Brain microvascular endothelial cell (primary cell): Measurements from ENCODE around the gene ACTR8.

Source experiments
- DNase-seq: peaks from one replicate; pipeline ENCODE4 v3.0.0-alpha.2; 2020
- H3K27ac ChIP-seq: fragments of 250-450 bp; sonication (Bioruptor Pico); 2 replicates; pipeline ENCODE4 v1.5.1; 2020; ENCODE audit warnings: mild to moderate bottlenecking, moderate library complexity
- H3K27me3 ChIP-seq: fragments of 250-450 bp; sonication (Bioruptor Pico); replicated peaks from 2 replicates; pipeline ENCODE4 v1.5.1; 2020; ENCODE audit warnings: mild to moderate bottlenecking
- H3K36me3 ChIP-seq: fragments of 250-450 bp; sonication (Bioruptor Pico); replicated peaks from 2 replicates; pipeline ENCODE4 v1.5.1; 2020; ENCODE audit warnings: mild to moderate bottlenecking
- H3K4me3 ChIP-seq: 2 replicates; pipeline ENCODE4 v1.5.1; 2011; ENCODE audit warnings: low read depth, mild to moderate bottlenecking, control low read depth, low read length, moderate library complexity
- in situ Hi-C: cut with HindIII; loops from 2 replicates; pipeline ENCODE4 v1.10.0; 2017; ENCODE audit warnings: low sequenced_read_pairs, low pct_ligation_motif_present
- TF ChIP-seq, protein P1 (sequence below): IDR thresholded peaks from 2 replicates; pipeline ENCODE4 v1.5.1; 2011; ENCODE audit warnings: low read depth, mild to moderate bottlenecking, moderate library complexity, low read length, control low read depth, inconsistent platforms; ENCODE audit errors: missing control alignments

Gene ACTR8

DNA sequence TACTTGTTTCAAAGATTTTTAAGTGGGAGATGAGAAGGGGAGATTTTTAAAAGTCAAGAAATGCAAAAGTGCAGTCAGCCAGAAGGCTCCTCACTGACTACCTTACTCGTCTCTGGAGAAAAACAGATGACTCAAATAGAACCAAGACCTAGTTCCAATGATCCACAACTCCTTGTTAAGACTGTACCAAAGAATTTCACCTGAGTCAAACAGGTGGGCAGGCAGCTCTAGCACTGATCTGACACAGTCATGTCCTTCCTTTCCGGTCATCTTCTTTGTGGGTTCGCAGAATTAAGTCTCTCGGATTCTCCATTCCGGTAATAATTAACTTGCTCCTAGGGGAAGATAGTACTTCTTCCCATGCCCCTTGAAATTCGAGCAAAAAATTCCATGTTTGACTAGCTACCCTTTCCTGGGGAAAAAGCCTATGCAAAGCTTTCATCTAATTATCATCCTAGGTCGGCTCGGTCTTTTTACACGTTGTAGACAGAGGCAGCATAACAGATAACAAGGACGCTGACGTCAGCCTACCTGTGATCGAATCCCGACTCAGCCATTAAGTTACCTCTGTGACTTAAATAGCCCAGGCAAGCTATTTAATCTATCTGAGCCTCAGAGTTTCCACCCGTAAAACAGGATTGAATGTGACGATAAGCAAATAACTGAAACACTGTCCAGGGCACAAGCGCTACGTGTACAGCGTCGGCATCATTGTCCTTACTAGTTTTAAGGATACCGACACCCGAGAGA lies 8.9 kb upstream of the ACTR8 start:
- TF ChIP-seq, protein P1, sequence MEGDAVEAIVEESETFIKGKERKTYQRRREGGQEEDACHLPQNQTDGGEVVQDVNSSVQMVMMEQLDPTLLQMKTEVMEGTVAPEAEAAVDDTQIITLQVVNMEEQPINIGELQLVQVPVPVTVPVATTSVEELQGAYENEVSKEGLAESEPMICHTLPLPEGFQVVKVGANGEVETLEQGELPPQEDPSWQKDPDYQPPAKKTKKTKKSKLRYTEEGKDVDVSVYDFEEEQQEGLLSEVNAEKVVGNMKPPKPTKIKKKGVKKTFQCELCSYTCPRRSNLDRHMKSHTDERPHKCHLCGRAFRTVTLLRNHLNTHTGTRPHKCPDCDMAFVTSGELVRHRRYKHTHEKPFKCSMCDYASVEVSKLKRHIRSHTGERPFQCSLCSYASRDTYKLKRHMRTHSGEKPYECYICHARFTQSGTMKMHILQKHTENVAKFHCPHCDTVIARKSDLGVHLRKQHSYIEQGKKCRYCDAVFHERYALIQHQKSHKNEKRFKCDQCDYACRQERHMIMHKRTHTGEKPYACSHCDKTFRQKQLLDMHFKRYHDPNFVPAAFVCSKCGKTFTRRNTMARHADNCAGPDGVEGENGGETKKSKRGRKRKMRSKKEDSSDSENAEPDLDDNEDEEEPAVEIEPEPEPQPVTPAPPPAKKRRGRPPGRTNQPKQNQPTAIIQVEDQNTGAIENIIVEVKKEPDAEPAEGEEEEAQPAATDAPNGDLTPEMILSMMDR = no peak
- DNase-seq = peak; percentile 34
- in situ Hi-C loops = no loop called here
- peak overlapping the region; percentile 94 for H3K4me3 ChIP-seq
- H3K27ac ChIP-seq = peak overlapping the region; percentile 93
- no peaks in the 10 kb centered on the region for H3K36me3 ChIP-seq
- H3K27me3 ChIP-seq = no peaks in the 10 kb centered on the region

DNA sequence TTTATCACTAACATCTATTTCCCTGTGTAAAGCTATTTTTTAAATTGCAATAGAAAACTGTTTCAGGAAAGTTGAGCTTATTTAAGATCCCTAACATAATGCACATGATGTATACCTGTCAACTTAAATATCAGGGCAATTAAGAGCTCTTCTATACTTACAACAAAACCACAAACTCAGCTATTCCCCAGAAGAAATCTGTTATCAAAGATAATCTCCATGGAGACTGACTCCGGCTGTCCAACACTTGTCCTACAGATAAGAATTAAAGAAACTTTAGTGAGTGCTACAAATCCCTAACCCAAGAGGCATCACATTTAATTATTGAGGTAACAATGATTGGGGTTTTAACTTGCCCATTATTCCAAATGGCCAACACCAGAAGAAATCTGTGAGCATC lies 6.3 kb upstream of the ACTR8 start:
- in situ Hi-C loops = no loop called here
- Histone ChIP-seq H3K4me3 (no peak overlapping the region), H3K36me3 (no peaks in the 10 kb centered on the region), H3K27me3 (no peaks in the 10 kb centered on the region), H3K27ac (no peak overlapping the region)
- DNase-seq = peak; percentile 1
- TF ChIP-seq, protein P1 = no peak

DNA sequence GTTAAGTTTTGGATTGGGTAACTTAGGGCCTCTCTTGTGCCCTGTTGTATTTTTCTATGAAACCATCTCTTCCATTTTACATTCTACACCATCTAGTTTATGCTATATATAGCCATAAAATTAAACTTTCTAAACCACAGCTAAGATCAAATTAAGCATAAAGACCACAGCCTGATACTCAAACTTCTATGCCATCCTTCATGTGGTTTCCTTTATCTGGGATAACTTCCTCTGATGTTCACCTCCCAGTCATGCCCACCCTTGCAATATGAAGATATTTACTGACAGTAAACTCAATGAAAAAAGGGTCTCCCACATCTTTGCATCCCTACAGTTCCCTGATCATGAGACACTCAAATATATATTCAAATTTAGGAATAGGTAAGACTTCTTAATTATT lies 5.5 kb upstream of the ACTR8 start:
- TF ChIP-seq, protein P1 = no peak
- no peak overlapping the region for H3K27ac ChIP-seq
- no peaks in the 10 kb centered on the region for H3K27me3 ChIP-seq
- H3K36me3 ChIP-seq = no peaks in the 10 kb centered on the region
- in situ Hi-C loops = no loop called here
- no peak for DNase-seq
- no peak overlapping the region for H3K4me3 ChIP-seq

- Histone ChIP-seq H3K4me3 (no peak overlapping the region), H3K36me3 (no peaks in the 10 kb centered on the region), H3K27ac (no peak overlapping the region), H3K27me3 (no peaks in the 10 kb centered on the region)
- DNase-seq = peak; percentile 27
- in situ Hi-C loops = no loop called here
- TF ChIP-seq, protein P1 = no peak
Observed at GRCh38 chr3:53885239-53885638, 3.3 kb upstream of the ACTR8 start.

- in situ Hi-C loops = no loop called here
- H3K4me3 ChIP-seq = no peak overlapping the region
Observed at GRCh38 chr3:53884623-53885022, 2.7 kb upstream of the ACTR8 start.

More at GRCh38 chr3:53884623-53885022, 2.7 kb upstream of the ACTR8 start:
- Histone ChIP-seq H3K27ac (no peak overlapping the region), H3K27me3 (no peaks in the 10 kb centered on the region), H3K36me3 (peaks cover 2% of the 10 kb centered on the region)
- TF ChIP-seq, protein P1 = no peak
- no peak for DNase-seq
